ENCODE measurements around the gene PGA4. TPM values are rescaled to one million over a fixed set of nuclear protein-coding genes. Genes with fewer than 3 reads are reported as not detected.
"Not testable (repeated sequence)": the region's sequence is repeated elsewhere in the genome, so short reads cannot be mapped to it uniquely, and the experiment has no call there.

The PGA4 gene
- total RNA-seq, 2 experiments from 2014 or later = not detected

GRCh38 chr11:61232548-61233145 lies 10.5 kb downstream of the PGA4 start:
- POLR2A ChIA-PET; H3K27ac Mint-ChIP-seq; H3K4me3 Mint-ChIP-seq; DNase-seq; H3K9me3 Mint-ChIP-seq (ENCODE audit: low read depth); CTCF ChIA-PET; H3K27me3 Mint-ChIP-seq; H3K4me1 Mint-ChIP-seq; intact Hi-C loops (cut with DNase I, micrococcal nuclease); H3K36me3 Mint-ChIP-seq (ENCODE audit: low read depth): not testable (repeated sequence)
- peak; percentile 34 for ATAC-seq

GRCh38 chr11:61237130-61237529 lies 15.0 kb downstream of the PGA4 start:
- H3K4me3 Mint-ChIP-seq; H3K4me1 Mint-ChIP-seq; POLR2A ChIA-PET; DNase-seq; CTCF ChIA-PET; H3K9me3 Mint-ChIP-seq (ENCODE audit: low read depth); H3K27me3 Mint-ChIP-seq; intact Hi-C loops (cut with DNase I, micrococcal nuclease); H3K27ac Mint-ChIP-seq; H3K36me3 Mint-ChIP-seq (ENCODE audit: low read depth): not testable (repeated sequence)
- peak; percentile 49 for ATAC-seq

- ATAC-seq; H3K4me3 Mint-ChIP-seq; DNase-seq; H3K9me3 Mint-ChIP-seq (ENCODE audit: low read depth); H3K27ac Mint-ChIP-seq; H3K27me3 Mint-ChIP-seq; H3K4me1 Mint-ChIP-seq; H3K36me3 Mint-ChIP-seq (ENCODE audit: low read depth); CTCF ChIA-PET; intact Hi-C loops (cut with DNase I, micrococcal nuclease); POLR2A ChIA-PET: not testable (repeated sequence)
Measured at GRCh38 chr11:61240288-61240687, 18.1 kb downstream of the PGA4 start.

- POLR2A ChIA-PET; CTCF ChIA-PET; H3K4me3 Mint-ChIP-seq; H3K27me3 Mint-ChIP-seq; H3K4me1 Mint-ChIP-seq; H3K9me3 Mint-ChIP-seq (ENCODE audit: low read depth); ATAC-seq; H3K36me3 Mint-ChIP-seq (ENCODE audit: low read depth); intact Hi-C loops (cut with DNase I, micrococcal nuclease); DNase-seq; H3K27ac Mint-ChIP-seq: not testable (repeated sequence)
Measured at GRCh38 chr11:61240875-61241274, 18.7 kb downstream of the PGA4 start, which contains the start of gene PGA5. Gene PGA5 (plus strand): TSS chr11:61241175. CDS start chr11:61241227, 52 bp downstream.

GRCh38 chr11:61241526-61241925 lies 19.4 kb downstream of the PGA4 start:
- POLR2A ChIA-PET; ATAC-seq; H3K27ac Mint-ChIP-seq; H3K36me3 Mint-ChIP-seq (ENCODE audit: low read depth); CTCF ChIA-PET; H3K4me3 Mint-ChIP-seq; H3K9me3 Mint-ChIP-seq (ENCODE audit: low read depth); H3K4me1 Mint-ChIP-seq; DNase-seq; H3K27me3 Mint-ChIP-seq; intact Hi-C loops (cut with DNase I, micrococcal nuclease): not testable (repeated sequence)

GRCh38 chr11:61245284-61245964 lies 23.3 kb downstream of the PGA4 start:
- ATAC-seq; DNase-seq; POLR2A ChIA-PET; H3K36me3 Mint-ChIP-seq (ENCODE audit: low read depth); H3K9me3 Mint-ChIP-seq (ENCODE audit: low read depth); CTCF ChIA-PET; H3K27me3 Mint-ChIP-seq; intact Hi-C loops (cut with DNase I, micrococcal nuclease); H3K4me3 Mint-ChIP-seq; H3K4me1 Mint-ChIP-seq; H3K27ac Mint-ChIP-seq: not testable (repeated sequence)

GRCh38 chr11:61248071-61248470 lies 25.9 kb downstream of the PGA4 start:
- ATAC-seq; H3K27me3 Mint-ChIP-seq; DNase-seq; CTCF ChIA-PET; H3K4me3 Mint-ChIP-seq; intact Hi-C loops (cut with DNase I, micrococcal nuclease); POLR2A ChIA-PET; H3K27ac Mint-ChIP-seq; H3K36me3 Mint-ChIP-seq (ENCODE audit: low read depth); H3K9me3 Mint-ChIP-seq (ENCODE audit: low read depth); H3K4me1 Mint-ChIP-seq: not testable (repeated sequence)

GRCh38 chr11:61249201-61249600 lies 27.1 kb downstream of the PGA4 start:
- H3K9me3 Mint-ChIP-seq (ENCODE audit: low read depth) = not testable (repeated sequence)

GRCh38 chr11:61250796-61251765 lies 28.9 kb downstream of the PGA4 start:
- CTCF ChIA-PET = interaction anchor here (0.6 to 4.2 kb wide), 3 partner anchors 43 to 178 kb away, joined by 3 to 47 read pairs (median 6); no protein-coding TSS in a partner anchor
- H3K27ac Mint-ChIP-seq; H3K36me3 Mint-ChIP-seq (ENCODE audit: low read depth); POLR2A ChIA-PET; ATAC-seq; DNase-seq; H3K4me3 Mint-ChIP-seq; H3K27me3 Mint-ChIP-seq; H3K9me3 Mint-ChIP-seq (ENCODE audit: low read depth); H3K4me1 Mint-ChIP-seq: not testable (repeated sequence)
- intact Hi-C loops (cut with DNase I, micrococcal nuclease) = loop anchor here in 1 of 2 experiments (10.0 kb wide), 1 partner anchor 296 kb away; the partner anchor contains the start of gene SLC15A3

More at GRCh38 chr11:61249201-61249600, 27.1 kb downstream of the PGA4 start:
- H3K27me3 Mint-ChIP-seq; DNase-seq; CTCF ChIA-PET; H3K27ac Mint-ChIP-seq; ATAC-seq; intact Hi-C loops (cut with DNase I, micrococcal nuclease); H3K4me1 Mint-ChIP-seq; H3K4me3 Mint-ChIP-seq; POLR2A ChIA-PET; H3K36me3 Mint-ChIP-seq (ENCODE audit: low read depth): not testable (repeated sequence)

- intact Hi-C loops (cut with DNase I, micrococcal nuclease) = loop anchor here in 1 of 2 experiments (10.0 kb wide), 1 partner anchor 298 kb away; the partner anchor contains the start of gene SLC15A3
- DNase-seq; ATAC-seq; H3K36me3 Mint-ChIP-seq (ENCODE audit: low read depth); H3K4me3 Mint-ChIP-seq; POLR2A ChIA-PET; H3K4me1 Mint-ChIP-seq; H3K27me3 Mint-ChIP-seq; H3K9me3 Mint-ChIP-seq (ENCODE audit: low read depth); H3K27ac Mint-ChIP-seq: not testable (repeated sequence)
- CTCF ChIA-PET = interaction anchor here (1.5 to 4.2 kb wide), 2 partner anchors 42 to 133 kb away, joined by 6 to 47 read pairs; no protein-coding TSS in a partner anchor
Measured at GRCh38 chr11:61252332-61252731, 30.2 kb downstream of the PGA4 start.

- Mint-ChIP-seq H3K27ac (no peak overlapping the region), H3K4me3 (no peak overlapping the region), H3K36me3 (ENCODE audit: low read depth) (no peaks in the 10 kb centered on the region), H3K4me1 (no peaks in the 10 kb centered on the region), H3K9me3 (ENCODE audit: low read depth) (no peaks in the 10 kb centered on the region), H3K27me3 (no peaks in the 10 kb centered on the region)
- CTCF ChIA-PET = interaction anchor here (0.6 to 4.2 kb wide), 15 partner anchors 14 to 1527 kb away, joined by 3 to 47 read pairs (median 3); partner anchors contain the start of gene VWCE
- intact Hi-C loops (cut with DNase I, micrococcal nuclease) = loop anchor here (1.0 to 10.0 kb wide), 3 partner anchors 40 to 300 kb away; partner anchors contain the start of gene SLC15A3 (in 1 of the 2)
- POLR2A ChIA-PET = no interaction called here
- peak; percentile 84 for DNase-seq
- peak; percentile 97 for ATAC-seq
Measured at GRCh38 chr11:61254403-61255025, 32.4 kb downstream of the PGA4 start.
